Adipose tissue (tissue), 3 donors: Measurements from ENCODE around the gene SERTM2. TPM values are rescaled to one million over a fixed set of nuclear protein-coding genes. Genes with fewer than 3 reads are reported as not detected.

Source experiments
- H3K27ac ChIP-seq: one replicate; pipeline ENCODE4 v1.5.1; 2013; ENCODE audit warnings: low read depth, low read length
- WGBS, 3 donors: extraction: QIAGEN DNeasy Blood & Tissue Kit; methylation state at CpG; one replicate each; pipeline ENCODE4 v1.1.7; 2013; 5-methylcytosine and 5-hydroxymethylcytosine counted together
- polyA plus RNA-seq, 3 donors: library from polyadenylated mRNA; stranded (reverse); fragments of 200-250 nt; gene quantifications; one replicate each; pipeline ENCODE4 v1.2.3, GENCODE V29; 2013
- donor health status: healthy with polysubstance abuse.
- donor health status: Bipolar disorder and iron deficiency.
- donor health status: healthy.

Gene SERTM2
- polyA plus RNA-seq: not detected

GRCh38 chrX:111511477-111511876 is at the start of gene SERTM2:
SERTM2 (plus strand) TSS chrX:111511645; CDS start chrX:111518858, 7,213 bp downstream.
- 3 to 4% (median 3%) methylated on average over 3 of the region's 3 CpGs for WGBS, 3 donors
- no peak within 1 kb of the TSS for H3K27ac ChIP-seq

GRCh38 chrX:111465669-111466068 is 45.8 kb upstream of the SERTM2 start:
- 38 to 65% (median 64%) methylated on average over 1 of the region's 1 CpG for WGBS, 3 donors
- no peak overlapping the region for H3K27ac ChIP-seq

GRCh38 chrX:111467896-111468295 is 43.5 kb upstream of the SERTM2 start:
- 4 to 20% (median 9%) methylated on average over 1 of the region's 1 CpG for WGBS, 3 donors
- no peak overlapping the region for H3K27ac ChIP-seq

GRCh38 chrX:111470681-111471403 is 40.6 kb upstream of the SERTM2 start:
- WGBS, 3 donors: 77 to 93% (median 80%) methylated on average over 2 of the region's 2 CpGs
- H3K27ac ChIP-seq: no peak overlapping the region

- no peak overlapping the region for H3K27ac ChIP-seq
Observed at GRCh38 chrX:111481896-111482295, 29.5 kb upstream of the SERTM2 start.

GRCh38 chrX:111483135-111483534 is 28.3 kb upstream of the SERTM2 start:
- H3K27ac ChIP-seq: no peak overlapping the region
- 46 to 72% (median 47%) methylated on average over 2 of the region's 2 CpGs for WGBS, 3 donors

GRCh38 chrX:111483881-111484280 is 27.6 kb upstream of the SERTM2 start:
- H3K27ac ChIP-seq: no peak overlapping the region

GRCh38 chrX:111490688-111491087 is 20.8 kb upstream of the SERTM2 start:
- no peak overlapping the region for H3K27ac ChIP-seq

- no peak overlapping the region for H3K27ac ChIP-seq
- WGBS, 3 donors: 57 to 66% (median 65%) methylated on average over 4 of the region's 4 CpGs
Observed at GRCh38 chrX:111492085-111492484, 19.4 kb upstream of the SERTM2 start.

- H3K27ac ChIP-seq: no peak overlapping the region
- WGBS, 3 donors: 65 to 78% (median 72%) methylated on average over 3 of the region's 3 CpGs
Observed at GRCh38 chrX:111498538-111499103, 12.8 kb upstream of the SERTM2 start.

- H3K27ac ChIP-seq: no peak overlapping the region
- WGBS, 3 donors: 21 to 41% (median 38%) methylated on average over 2 of the region's 2 CpGs
Observed at GRCh38 chrX:111503485-111503993, 7.9 kb upstream of the SERTM2 start.

GRCh38 chrX:111504941-111505340 is 6.5 kb upstream of the SERTM2 start:
- 42 to 71% (median 46%) methylated on average over 6 of the region's 6 CpGs for WGBS, 3 donors
- H3K27ac ChIP-seq: no peak overlapping the region

- no peak overlapping the region for H3K27ac ChIP-seq
- WGBS, 3 donors: 80 to 97% (median 96%) methylated on average over 2 of the region's 2 CpGs
Observed at GRCh38 chrX:111505783-111506182, 5.7 kb upstream of the SERTM2 start.

- H3K27ac ChIP-seq: no peak overlapping the region
- 65 to 93% (median 83%) methylated on average over 1 of the region's 1 CpG for WGBS, 3 donors
Observed at GRCh38 chrX:111506826-111507225, 4.6 kb upstream of the SERTM2 start.

- H3K27ac ChIP-seq: no peak overlapping the region
Observed at GRCh38 chrX:111507933-111508332, 3.5 kb upstream of the SERTM2 start.

- no peak overlapping the region for H3K27ac ChIP-seq
Observed at GRCh38 chrX:111515298-111515697, 3.9 kb downstream of the SERTM2 start.

GRCh38 chrX:111518667-111519066 is 7.2 kb downstream of the SERTM2 start:
- WGBS, 3 donors: 74 to 91% (median 78%) methylated on average over 5 of the region's 5 CpGs
- no peak overlapping the region for H3K27ac ChIP-seq

GRCh38 chrX:111519215-111519614 is 7.8 kb downstream of the SERTM2 start:
- no peak overlapping the region for H3K27ac ChIP-seq
- 12 to 20% (median 14%) methylated on average over 2 of the region's 2 CpGs for WGBS, 3 donors

GRCh38 chrX:111520506-111520905 is 9.1 kb downstream of the SERTM2 start:
- no peak overlapping the region for H3K27ac ChIP-seq

- 38 to 76% (median 69%) methylated on average over 1 of the region's 1 CpG for WGBS, 3 donors
- no peak overlapping the region for H3K27ac ChIP-seq
Observed at GRCh38 chrX:111521169-111521568, 9.7 kb downstream of the SERTM2 start.
